OCI-LY1 (cell line): Measurements from ENCODE around the gene ARHGAP44.

Experiments
- H2AFZ ChIP-seq: fragments of 200-600 bp; sonication (generic), shearing (Covaris generic); 2 replicates; pipeline ENCODE4 v1.6.0; 2014; ENCODE audit warnings: antibody characterized with exemption, mild to moderate bottlenecking, low read length
- H3F3A ChIP-seq: fragments of 200-600 bp; sonication (generic), shearing (Covaris generic); 2 replicates; pipeline ENCODE4 v1.6.0; 2014; ENCODE audit warnings: mild to moderate bottlenecking, antibody characterized with exemption, low read length, moderate library complexity; ENCODE audit not compliant: insufficient read depth
- H3K27ac ChIP-seq: fragments of 200-600 bp; sonication (generic); 2 replicates; pipeline ENCODE4 v1.5.1; 2014; ENCODE audit warnings: low read length, mixed run types, mild to moderate bottlenecking, low read depth; ENCODE audit not compliant: poor library complexity, severe bottlenecking
- H3K27me3 ChIP-seq: fragments of 200-600 bp; sonication (generic); 2 replicates; pipeline ENCODE4 v1.6.0; 2014; ENCODE audit warnings: antibody characterized with exemption, mild to moderate bottlenecking, low read length, moderate library complexity; ENCODE audit not compliant: insufficient read depth
- H3K36me3 ChIP-seq: fragments of 200-600 bp; sonication (generic); 2 replicates; pipeline ENCODE4 v1.6.1; 2014; ENCODE audit warnings: mild to moderate bottlenecking, antibody characterized with exemption, low read length, moderate library complexity, mixed read lengths; ENCODE audit not compliant: insufficient read depth
- H3K4me1 ChIP-seq: fragments of 200-600 bp; sonication (generic); 2 replicates; pipeline ENCODE4 v1.5.1; 2014; ENCODE audit warnings: mild to moderate bottlenecking, low read length, moderate library complexity; ENCODE audit not compliant: insufficient read depth, severe bottlenecking
- H3K4me2 ChIP-seq: fragments of 200-600 bp; sonication (generic), shearing (Covaris generic); 2 replicates; pipeline ENCODE4 v1.6.1; 2014; ENCODE audit warnings: low read length
- H3K4me3 ChIP-seq: fragments of 200-600 bp; sonication (generic); 2 replicates; pipeline ENCODE4 v1.5.1; 2014; ENCODE audit warnings: low read length, low read depth, mild to moderate bottlenecking, mixed read lengths; ENCODE audit not compliant: poor library complexity, severe bottlenecking
- H3K79me2 ChIP-seq: fragments of 200-600 bp; shearing (Covaris generic); 2 replicates; pipeline ENCODE4 v1.6.1; 2016; ENCODE audit warnings: mixed run types, low read length, mixed read lengths; ENCODE audit not compliant: insufficient read depth
- H3K9ac ChIP-seq: fragments of 200-600 bp; sonication (generic), shearing (Covaris generic); 2 replicates; pipeline ENCODE4 v1.6.1; 2014; ENCODE audit warnings: mild to moderate bottlenecking, low read length, mixed read lengths
- H3K9me2 ChIP-seq: fragments of 200-600 bp; sonication (generic), shearing (Covaris generic); 2 replicates; pipeline ENCODE4 v1.6.1; 2014; ENCODE audit warnings: low read depth, mild to moderate bottlenecking, low read length, mixed read lengths
- H3K9me3 ChIP-seq: fragments of 200-600 bp; shearing (Covaris generic); 2 replicates; pipeline ENCODE4 v1.6.1; 2014; ENCODE audit warnings: low read length, mixed read lengths
- H4K20me1 ChIP-seq: fragments of 200-600 bp; sonication (generic), shearing (Covaris generic); 2 replicates; pipeline ENCODE4 v1.6.0; 2016; ENCODE audit warnings: mild to moderate bottlenecking, low read length; ENCODE audit not compliant: insufficient read depth
- CTCF ChIP-seq: fragments of 200-600 bp; sonication (generic), shearing (Covaris generic); IDR thresholded peaks from 2 replicates; pipeline ENCODE4 v1.5.1; 2017; ENCODE audit warnings: mild to moderate bottlenecking, antibody characterized with exemption, low read length, moderate library complexity, mixed read lengths
- EZH2 ChIP-seq: fragments of 200-600 bp; sonication (generic), shearing (Covaris generic); IDR thresholded peaks from 2 replicates; pipeline ENCODE4 v1.8.0; 2017; ENCODE audit warnings: borderline replicate concordance, mixed run types, mild to moderate bottlenecking, antibody characterized with exemption, low read length, moderate library complexity, mixed read lengths

The ARHGAP44 gene

GRCh38 chr17:12883472-12883871 is 94.2 kb downstream of the ARHGAP44 start:
- H3K4me2 ChIP-seq, result no peak overlapping the region
- H3K9ac ChIP-seq, result no peak overlapping the region
- no peaks in the 10 kb centered on the region for H3K4me1 ChIP-seq
- H3K27ac ChIP-seq, result no peak overlapping the region
- no peaks in the 10 kb centered on the region for H3K9me3 ChIP-seq
- H4K20me1 ChIP-seq, result no peaks in the 10 kb centered on the region
- H3K36me3 ChIP-seq, result no peaks in the 10 kb centered on the region
- H3K9me2 ChIP-seq, result no peaks in the 10 kb centered on the region
- no peaks in the 10 kb centered on the region for H3K79me2 ChIP-seq
- TF ChIP-seq EZH2 (no peak), CTCF (no peak)
- no peaks in the 10 kb centered on the region for H3K27me3 ChIP-seq
- H3F3A ChIP-seq, result no peaks in the 10 kb centered on the region
- H3K4me3 ChIP-seq, result no peak overlapping the region
- no peak overlapping the region for H2AFZ ChIP-seq

GRCh38 chr17:12887088-12887487 is 97.8 kb downstream of the ARHGAP44 start:
- no peaks in the 10 kb centered on the region for H3K27me3 ChIP-seq
- H3K27ac ChIP-seq, result no peak overlapping the region
- H3F3A ChIP-seq, result no peaks in the 10 kb centered on the region
- no peak for TF ChIP-seq CTCF
- no peak for TF ChIP-seq EZH2
- no peak overlapping the region for H3K4me3 ChIP-seq
- H3K36me3 ChIP-seq, result no peaks in the 10 kb centered on the region
- H3K9me3 ChIP-seq, result 0 out of 2 replicates have a peak, but pooled peaks cover 2% of the 10 kb centered on the region
- no peaks in the 10 kb centered on the region for H4K20me1 ChIP-seq
- no peak overlapping the region for H3K4me2 ChIP-seq
- H3K4me1 ChIP-seq, result no peaks in the 10 kb centered on the region
- no peaks in the 10 kb centered on the region for H3K79me2 ChIP-seq
- H3K9ac ChIP-seq, result no peak overlapping the region
- H3K9me2 ChIP-seq, result no peaks in the 10 kb centered on the region
- no peak overlapping the region for H2AFZ ChIP-seq

GRCh38 chr17:12896180-12896785 is 107.0 kb downstream of the ARHGAP44 start:
- H3K4me3 ChIP-seq, result no peak overlapping the region
- no peak overlapping the region for H3K9ac ChIP-seq
- no peaks in the 10 kb centered on the region for H3K4me1 ChIP-seq
- no peaks in the 10 kb centered on the region for H3F3A ChIP-seq
- H3K79me2 ChIP-seq, result no peaks in the 10 kb centered on the region
- TF ChIP-seq CTCF, result no peak
- TF ChIP-seq EZH2, result no peak
- no peaks in the 10 kb centered on the region for H3K9me3 ChIP-seq
- H3K27me3 ChIP-seq, result no peaks in the 10 kb centered on the region; the same call in 1 of the 2 replicates
- no peaks in the 10 kb centered on the region for H3K9me2 ChIP-seq
- no peak overlapping the region for H2AFZ ChIP-seq
- no peak overlapping the region for H3K4me2 ChIP-seq
- no peak overlapping the region for H3K27ac ChIP-seq
- H3K36me3 ChIP-seq, result no peaks in the 10 kb centered on the region; the same call in 1 of the 2 replicates
- H4K20me1 ChIP-seq, result no peaks in the 10 kb centered on the region
